ENCODE results near the gene LGALS12.

Gene LGALS12

DNA sequence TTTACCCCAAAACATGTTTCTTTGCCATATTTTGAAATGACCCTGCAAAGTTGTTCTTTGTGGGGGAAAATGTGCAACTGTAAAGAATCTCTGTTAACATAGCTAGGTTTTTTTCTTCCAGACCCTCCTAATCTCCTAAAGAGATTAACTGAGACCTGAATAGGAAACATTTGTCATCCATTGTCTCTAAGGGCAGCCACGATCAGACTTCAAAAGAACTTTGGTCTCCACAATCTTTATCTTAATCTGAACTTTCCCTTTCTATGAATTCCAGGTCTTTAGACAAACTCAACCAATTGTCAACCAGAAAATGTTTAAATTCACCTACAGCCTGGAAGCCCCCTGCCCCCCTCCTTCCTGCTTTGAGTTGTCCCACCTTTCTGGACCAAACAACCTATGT, 4.6 kb upstream of the LGALS12 start:
- TF ChIP-seq CREB1 (IDR thresholded peaks at IDR 0.05; ENCODE audit: low read depth) (no peak), TAF1 (IDR thresholded peaks at IDR 0.05; ENCODE audit: low read depth) (no peak), MAX (IDR thresholded peaks at IDR 0.05) (no peak), YY1 (IDR thresholded peaks at IDR 0.05; ENCODE audit: low read depth) (no peak), NFIC (IDR thresholded peaks at IDR 0.05) (no peak), EGR1 (IDR thresholded peaks at IDR 0.05) (no peak), FOXM1 (IDR thresholded peaks at IDR 0.05; ENCODE audit: borderline replicate concordance, low read depth) (no peak), CEBPB (IDR thresholded peaks at IDR 0.05) (no peak), RAD21 (IDR thresholded peaks at IDR 0.05; ENCODE audit: low read depth) (no peak), TEAD4 (IDR thresholded peaks at IDR 0.05) (no peak), ZBTB7A (IDR thresholded peaks at IDR 0.05; ENCODE audit: low read depth) (no peak), USF1 (IDR thresholded peaks at IDR 0.05) (no peak), EP300 (IDR thresholded peaks at IDR 0.05; ENCODE audit: borderline replicate concordance) (no peak), TCF12 (IDR thresholded peaks at IDR 0.05; ENCODE audit: low read depth) (no peak)
- TF ChIP-seq, protein P1, sequence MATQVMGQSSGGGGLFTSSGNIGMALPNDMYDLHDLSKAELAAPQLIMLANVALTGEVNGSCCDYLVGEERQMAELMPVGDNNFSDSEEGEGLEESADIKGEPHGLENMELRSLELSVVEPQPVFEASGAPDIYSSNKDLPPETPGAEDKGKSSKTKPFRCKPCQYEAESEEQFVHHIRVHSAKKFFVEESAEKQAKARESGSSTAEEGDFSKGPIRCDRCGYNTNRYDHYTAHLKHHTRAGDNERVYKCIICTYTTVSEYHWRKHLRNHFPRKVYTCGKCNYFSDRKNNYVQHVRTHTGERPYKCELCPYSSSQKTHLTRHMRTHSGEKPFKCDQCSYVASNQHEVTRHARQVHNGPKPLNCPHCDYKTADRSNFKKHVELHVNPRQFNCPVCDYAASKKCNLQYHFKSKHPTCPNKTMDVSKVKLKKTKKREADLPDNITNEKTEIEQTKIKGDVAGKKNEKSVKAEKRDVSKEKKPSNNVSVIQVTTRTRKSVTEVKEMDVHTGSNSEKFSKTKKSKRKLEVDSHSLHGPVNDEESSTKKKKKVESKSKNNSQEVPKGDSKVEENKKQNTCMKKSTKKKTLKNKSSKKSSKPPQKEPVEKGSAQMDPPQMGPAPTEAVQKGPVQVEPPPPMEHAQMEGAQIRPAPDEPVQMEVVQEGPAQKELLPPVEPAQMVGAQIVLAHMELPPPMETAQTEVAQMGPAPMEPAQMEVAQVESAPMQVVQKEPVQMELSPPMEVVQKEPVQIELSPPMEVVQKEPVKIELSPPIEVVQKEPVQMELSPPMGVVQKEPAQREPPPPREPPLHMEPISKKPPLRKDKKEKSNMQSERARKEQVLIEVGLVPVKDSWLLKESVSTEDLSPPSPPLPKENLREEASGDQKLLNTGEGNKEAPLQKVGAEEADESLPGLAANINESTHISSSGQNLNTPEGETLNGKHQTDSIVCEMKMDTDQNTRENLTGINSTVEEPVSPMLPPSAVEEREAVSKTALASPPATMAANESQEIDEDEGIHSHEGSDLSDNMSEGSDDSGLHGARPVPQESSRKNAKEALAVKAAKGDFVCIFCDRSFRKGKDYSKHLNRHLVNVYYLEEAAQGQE (IDR thresholded peaks at IDR 0.05; ENCODE audit: low read depth), result no peak

DNA sequence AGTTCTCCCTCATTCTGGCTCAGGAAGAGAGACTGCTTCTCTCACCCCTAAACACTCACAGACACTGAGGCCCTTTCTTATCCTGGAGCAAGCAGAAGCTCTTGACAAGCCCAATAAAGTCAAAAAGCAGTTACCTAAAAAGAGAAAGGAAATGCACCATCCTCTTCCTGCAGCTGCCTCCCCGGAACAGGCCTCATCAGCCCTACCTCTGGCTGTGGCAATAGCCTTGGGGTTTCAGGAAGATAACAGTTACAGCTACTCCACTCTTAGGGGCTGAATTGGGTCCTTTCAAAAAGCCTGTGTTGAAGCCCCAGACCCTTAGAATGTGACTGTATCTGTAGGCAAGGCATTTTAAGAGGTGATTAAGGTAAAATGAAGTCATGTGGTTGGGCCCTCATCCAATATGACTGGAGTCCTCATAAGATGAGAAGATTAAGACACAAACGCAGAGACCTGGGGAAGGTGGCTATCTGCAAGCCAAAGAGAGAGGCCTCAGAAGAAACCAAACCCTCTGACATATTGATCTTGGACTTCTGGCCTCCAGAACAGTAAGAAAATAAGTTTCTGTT, 3.5 kb upstream of the LGALS12 start:
- TF ChIP-seq EP300 (IDR thresholded peaks at IDR 0.05; ENCODE audit: borderline replicate concordance), result no peak
- TF ChIP-seq YY1 (IDR thresholded peaks at IDR 0.05; ENCODE audit: low read depth), result no peak
- no peak for TF ChIP-seq CREB1 (IDR thresholded peaks at IDR 0.05; ENCODE audit: low read depth)
- TF ChIP-seq CEBPB (IDR thresholded peaks at IDR 0.05), result no peak
- no peak for TF ChIP-seq ZBTB7A (IDR thresholded peaks at IDR 0.05; ENCODE audit: low read depth)
- no peak for TF ChIP-seq FOXM1 (IDR thresholded peaks at IDR 0.05; ENCODE audit: borderline replicate concordance, low read depth)
- no peak for TF ChIP-seq EGR1 (IDR thresholded peaks at IDR 0.05)
- TF ChIP-seq TEAD4 (IDR thresholded peaks at IDR 0.05), result no peak
- no peak for TF ChIP-seq USF1 (IDR thresholded peaks at IDR 0.05)
- TF ChIP-seq RAD21 (IDR thresholded peaks at IDR 0.05; ENCODE audit: low read depth), result no peak
- TF ChIP-seq MAX (IDR thresholded peaks at IDR 0.05), result no peak
- TF ChIP-seq TCF12 (IDR thresholded peaks at IDR 0.05; ENCODE audit: low read depth), result no peak
- TF ChIP-seq, protein P1 (IDR thresholded peaks at IDR 0.05; ENCODE audit: low read depth), result no peak
- no peak for TF ChIP-seq TAF1 (IDR thresholded peaks at IDR 0.05; ENCODE audit: low read depth)

DNA sequence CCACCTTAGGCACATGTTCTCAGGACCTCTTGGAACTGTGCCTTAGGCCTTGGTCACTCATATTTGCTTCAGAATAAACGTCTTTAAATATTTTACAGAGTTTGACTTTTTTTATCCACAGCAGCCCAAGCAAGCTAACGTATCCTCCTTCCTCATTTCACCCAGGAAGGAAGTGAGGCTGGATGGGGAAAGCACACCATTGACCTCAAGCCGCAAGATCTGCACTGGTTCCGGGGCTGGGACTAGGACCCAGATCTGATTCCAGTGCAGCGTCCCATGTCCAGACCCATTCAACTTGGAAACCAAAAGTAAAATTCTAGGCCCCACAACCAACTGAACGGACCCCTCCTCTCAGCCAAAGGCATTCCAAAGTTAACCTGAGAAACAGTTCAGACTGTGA, 2.4 kb upstream of the LGALS12 start:
- TF ChIP-seq CREB1 (IDR thresholded peaks at IDR 0.05; ENCODE audit: low read depth) (no peak), FOXM1 (IDR thresholded peaks at IDR 0.05; ENCODE audit: borderline replicate concordance, low read depth) (no peak), NFIC (IDR thresholded peaks at IDR 0.05) (no peak)

DNA sequence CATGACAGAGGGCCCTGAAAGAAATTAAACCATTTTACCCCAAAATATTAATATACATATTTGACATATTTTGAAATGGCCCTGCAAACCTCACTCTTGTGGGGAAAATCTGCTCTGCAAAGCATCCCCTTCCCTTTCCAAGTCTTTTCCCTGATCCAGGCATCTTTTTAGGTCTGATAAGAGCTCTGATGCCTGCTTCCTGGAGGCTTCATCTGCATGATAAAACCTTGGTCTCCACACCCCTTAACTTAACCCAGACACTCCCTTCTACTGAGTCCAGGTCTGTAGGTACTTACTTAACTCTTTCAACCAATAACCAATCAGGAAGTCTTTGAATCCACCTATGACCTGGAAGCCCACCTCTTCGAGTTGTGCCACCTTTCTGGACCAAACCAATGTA, 1.8 kb upstream of the LGALS12 start:
- TF ChIP-seq EGR1 (IDR thresholded peaks at IDR 0.05), result no peak
- TF ChIP-seq, protein P1 (IDR thresholded peaks at IDR 0.05; ENCODE audit: low read depth), result no peak
- no peak for TF ChIP-seq CREB1 (IDR thresholded peaks at IDR 0.05; ENCODE audit: low read depth)

All from Ishikawa (cell line).